ENCODE data around the gene PCDH8. TPM values are rescaled to one million over a fixed set of nuclear protein-coding genes. Genes with fewer than 3 reads are reported as not detected.

Gene PCDH8
- total and polyA plus RNA-seq, 8 donors: 0.11 to 0.14 TPM; not detected in 6

GRCh38 chr13:52891706-52892105 lies 43.3 kb upstream of the PCDH8 start:
- TF ChIP-seq CTCF (IDR thresholded peaks at IDR 0.05): no peak
- H3K4me3 ChIP-seq: no peak overlapping the region
- H3K36me3 ChIP-seq: no peaks in the 10 kb centered on the region
- H3K27me3 ChIP-seq: no peaks in the 10 kb centered on the region
- ATAC-seq (no peak), DNase-seq (no peak)
- H3K4me1 ChIP-seq: no peaks in the 10 kb centered on the region
- no peak overlapping the region for H3K27ac ChIP-seq
- intact Hi-C loops (cut with DNase I): no loop called here
- H3K9me3 ChIP-seq: no peaks in the 10 kb centered on the region

GRCh38 chr13:52887165-52887564 lies 38.7 kb upstream of the PCDH8 start:
- Histone ChIP-seq H3K36me3 (no peaks in the 10 kb centered on the region), H3K27ac (no peak overlapping the region), H3K9me3 (no peaks in the 10 kb centered on the region), H3K4me3 (no peak overlapping the region), H3K4me1 (no peaks in the 10 kb centered on the region), H3K27me3 (peaks cover 0 to 12% of the 10 kb centered on the region in 2 donors)
- ATAC-seq (no peak), DNase-seq (no peak)
- TF ChIP-seq CTCF (IDR thresholded peaks at IDR 0.05): no peak
- intact Hi-C loops (cut with DNase I): no loop called here

GRCh38 chr13:52885141-52885540 lies 36.7 kb upstream of the PCDH8 start:
- TF ChIP-seq CTCF (IDR thresholded peaks at IDR 0.05): no peak
- H3K9me3 ChIP-seq: no peaks in the 10 kb centered on the region
- peaks cover 0 to 25% of the 10 kb centered on the region in 2 donors for H3K27me3 ChIP-seq
- no peak overlapping the region for H3K4me3 ChIP-seq
- ATAC-seq (no peak), DNase-seq (no peak)
- intact Hi-C loops (cut with DNase I): no loop called here
- H3K27ac ChIP-seq: no peak overlapping the region
- no peaks in the 10 kb centered on the region for H3K36me3 ChIP-seq
- no peaks in the 10 kb centered on the region for H3K4me1 ChIP-seq

- H3K4me3 ChIP-seq: no peak overlapping the region
- no peaks in the 10 kb centered on the region for H3K9me3 ChIP-seq
- no peaks in the 10 kb centered on the region for H3K36me3 ChIP-seq
- H3K27me3 ChIP-seq: peaks cover 0 to 25% of the 10 kb centered on the region in 2 donors
- intact Hi-C loops (cut with DNase I): no loop called here
- H3K27ac ChIP-seq: no peak overlapping the region
- TF ChIP-seq CTCF (IDR thresholded peaks at IDR 0.05): no peak
- no peak for ATAC-seq
- no peaks in the 10 kb centered on the region for H3K4me1 ChIP-seq
- no peak for DNase-seq
These were observed 36.1 kb upstream of the PCDH8 start for GRCh38 chr13:52884429-52885010.

- DNase-seq: no peak
- Histone ChIP-seq H3K27ac (no peak overlapping the region), H3K4me3 (no peak overlapping the region), H3K36me3 (no peaks in the 10 kb centered on the region), H3K9me3 (no peaks in the 10 kb centered on the region), H3K4me1 (no peaks in the 10 kb centered on the region), H3K27me3 (peaks cover 0 to 25% of the 10 kb centered on the region in 2 donors)
- ATAC-seq: no peak
- no peak for TF ChIP-seq CTCF (IDR thresholded peaks at IDR 0.05)
- intact Hi-C loops (cut with DNase I): no loop called here
These were observed 34.3 kb upstream of the PCDH8 start for GRCh38 chr13:52882785-52883184.
